SK-N-MC (cell line): ENCODE results near the gene TMEM238L.

Source experiments
- DNase-seq: peaks from one replicate; pipeline ENCODE4 v3.0.0-alpha.2; 2011; ENCODE audit warnings: low read depth, low spot score
- H3K27ac ChIP-seq: fragments of 200-600 bp; sonication (generic); 2 replicates; pipeline ENCODE4 v1.5.1; 2016; ENCODE audit warnings: mixed run types
- H3K36me3 ChIP-seq: fragments of 200-600 bp; sonication (generic); 2 replicates; pipeline ENCODE4 v1.6.1; 2017; ENCODE audit warnings: antibody characterized with exemption, low read length, mixed read lengths; ENCODE audit not compliant: insufficient read depth
- H3K4me3 ChIP-seq: fragments of 200-600 bp; sonication (generic); 2 replicates; pipeline ENCODE4 v1.5.1; 2016
- H3K9ac ChIP-seq: fragments of 200-600 bp; sonication (generic); 2 replicates; pipeline ENCODE4 v1.8.0; 2017; ENCODE audit warnings: mixed run types, mixed read lengths; ENCODE audit not compliant: insufficient read length
- H3K9me3 ChIP-seq: fragments of 200-600 bp; sonication (generic); 2 replicates; pipeline ENCODE4 v1.6.1; 2017; ENCODE audit warnings: low read depth, mild to moderate bottlenecking, antibody characterized with exemption, low read length, moderate library complexity, mixed read lengths
- EZH2 ChIP-seq: fragments of 200-600 bp; sonication (generic); IDR thresholded peaks from one replicate; pipeline ENCODE4 v1.6.1; 2017; ENCODE audit warnings: antibody characterized with exemption
- FOXP2 ChIP-seq: optimal IDR thresholded peaks from 2 replicates; pipeline ENCODE3; 2011; ENCODE audit warnings: mild to moderate bottlenecking, moderate library complexity; ENCODE audit not compliant: insufficient read depth; ENCODE audit errors: extremely low read length, control extremely low read depth
- POLR2AphosphoS5 ChIP-seq: IDR thresholded peaks from 2 replicates; pipeline ENCODE4 v1.6.1; 2012; ENCODE audit warnings: mild to moderate bottlenecking, low read depth, low read length, borderline replicate concordance

TMEM238L gene

DNA sequence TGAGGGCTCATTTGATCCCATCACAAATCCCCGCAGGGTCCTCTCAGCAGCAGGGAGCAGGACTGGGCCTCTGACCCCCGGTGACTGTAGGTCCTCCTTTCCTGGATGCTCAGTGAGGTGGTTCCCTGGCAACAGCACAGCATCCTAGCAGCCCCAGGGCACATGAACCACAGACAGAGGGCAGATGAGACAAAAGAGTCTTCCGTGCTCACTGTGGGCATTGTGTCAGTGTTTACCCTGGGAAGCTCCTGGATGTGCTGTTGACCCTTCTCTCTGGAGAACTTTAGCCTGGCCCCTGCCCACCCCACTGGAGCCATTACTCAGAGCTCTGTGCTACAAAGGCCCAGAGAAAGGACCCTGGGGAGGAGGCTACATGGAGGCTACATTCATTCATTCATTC, 52.3 kb downstream of the TMEM238L start:
- Histone ChIP-seq H3K9me3 (no peaks in the 10 kb centered on the region), H3K36me3 (no peaks in the 10 kb centered on the region), H3K27ac (no peak overlapping the region), H3K9ac (no peak overlapping the region), H3K4me3 (no peak overlapping the region)
- TF ChIP-seq EZH2 (no peak), POLR2AphosphoS5 (no peak), FOXP2 (no peak)
- no peak for DNase-seq

DNA sequence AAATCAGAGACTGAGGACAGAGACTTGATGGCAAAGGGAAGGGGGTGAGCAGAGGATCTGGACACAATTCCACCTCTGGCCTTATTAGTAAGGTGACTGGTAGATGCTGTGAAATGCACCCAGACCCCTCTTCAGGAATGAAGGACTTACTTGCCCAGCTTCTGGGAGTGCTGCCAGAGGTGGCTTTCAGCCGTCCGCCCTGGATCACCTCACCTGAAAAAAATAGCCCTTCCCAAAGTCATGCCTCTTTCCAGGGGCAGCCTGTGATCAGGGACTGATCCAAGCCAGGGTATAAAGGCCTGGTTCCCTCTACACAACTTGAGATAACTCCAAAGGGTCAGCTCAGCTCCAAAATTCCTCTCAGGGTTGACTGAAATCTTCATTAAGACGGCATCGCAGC, 53.7 kb downstream of the TMEM238L start:
- TF ChIP-seq POLR2AphosphoS5 (no peak), FOXP2 (no peak), EZH2 (no peak)
- Histone ChIP-seq H3K9me3 (no peaks in the 10 kb centered on the region), H3K9ac (no peak overlapping the region), H3K4me3 (no peak overlapping the region), H3K36me3 (no peaks in the 10 kb centered on the region), H3K27ac (no peak overlapping the region)
- no peak for DNase-seq

DNA sequence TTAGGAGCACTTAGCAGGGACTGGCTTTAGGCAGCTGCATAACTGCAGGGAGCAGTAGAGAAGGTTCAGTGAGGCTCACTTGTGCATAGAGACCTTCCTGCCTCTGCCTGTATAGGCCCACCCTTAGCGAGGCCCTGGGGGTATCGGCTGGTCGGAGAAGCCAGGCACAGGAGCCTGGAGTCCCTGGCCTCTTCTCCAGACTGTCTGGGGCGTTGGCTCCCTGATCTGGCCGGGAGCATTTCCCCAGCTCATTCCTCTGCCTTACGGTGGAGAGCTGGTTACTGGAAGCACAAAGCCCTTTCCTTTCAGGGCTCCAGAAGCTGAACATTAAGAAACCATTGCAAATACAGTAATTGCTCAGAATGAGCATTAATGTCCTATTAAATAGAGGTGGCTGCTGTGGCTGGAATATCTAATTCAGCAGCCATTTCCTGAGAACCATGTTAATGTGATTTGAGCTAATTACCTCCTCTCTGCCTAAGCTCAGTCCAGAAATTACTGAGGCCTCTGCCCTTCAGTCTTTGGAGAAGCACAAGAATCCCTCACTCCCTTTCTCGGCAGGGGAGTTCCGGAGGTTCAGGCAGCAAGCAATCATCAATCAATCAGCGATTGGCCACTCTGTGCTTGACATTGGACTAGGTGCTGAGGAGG, 55.2 kb downstream of the TMEM238L start:
- Histone ChIP-seq H3K9me3 (no peaks in the 10 kb centered on the region), H3K4me3 (no peak overlapping the region), H3K9ac (no peak overlapping the region), H3K36me3 (no peaks in the 10 kb centered on the region), H3K27ac (no peak overlapping the region)
- TF ChIP-seq FOXP2 (no peak), EZH2 (no peak), POLR2AphosphoS5 (no peak)
- no peak for DNase-seq

DNA sequence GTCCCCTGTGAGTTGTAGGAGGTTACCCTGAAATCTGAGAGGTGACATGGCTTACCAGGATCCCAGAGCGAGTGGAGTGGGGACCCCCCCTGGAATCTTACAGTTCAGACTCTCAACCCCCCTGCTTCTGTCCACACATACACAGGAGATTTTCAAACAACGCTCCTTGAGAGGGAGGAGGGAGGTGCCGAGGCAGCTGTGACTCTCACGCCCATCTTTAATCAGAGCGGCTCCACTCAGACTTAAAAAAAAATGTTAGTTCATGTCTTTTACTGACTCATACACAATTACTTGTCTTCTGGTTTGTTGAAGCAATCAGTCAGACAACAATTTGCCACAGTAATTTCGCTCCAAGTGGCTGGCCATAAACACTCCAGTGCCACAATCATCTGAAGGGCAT, 58.7 kb downstream of the TMEM238L start:
- Histone ChIP-seq H3K27ac (peak overlapping the region; percentile 64), H3K9me3 (no peaks in the 10 kb centered on the region), H3K9ac (no peak overlapping the region), H3K36me3 (no peaks in the 10 kb centered on the region), H3K4me3 (peak overlapping the region; percentile 57; the same call in 1 of the 2 replicates)
- TF ChIP-seq POLR2AphosphoS5 (no peak), EZH2 (no peak), FOXP2 (no peak)
- DNase-seq = no peak
